Activated naive CD4-positive, alpha-beta T cell treated with anti-CD3 and anti-CD28 coated beads, Interleukin-2, amount 50 U/mL, for 24 hours (primary cell): ENCODE results near the gene LCTL.

Experiments
- H3K27ac Mint-ChIP-seq: one replicate; pipeline ENCODE4 v1.8.0; 2021; ENCODE audit warnings: mild to moderate bottlenecking, mixed read lengths
- H3K27me3 Mint-ChIP-seq: one replicate; pipeline ENCODE4 v1.8.0; 2021; ENCODE audit warnings: mixed read lengths
- H3K36me3 Mint-ChIP-seq: one replicate; pipeline ENCODE4 v1.8.0; 2021; ENCODE audit warnings: mixed read lengths
- H3K4me1 Mint-ChIP-seq: one replicate; pipeline ENCODE4 v1.8.0; 2021; ENCODE audit warnings: mixed read lengths
- H3K4me3 Mint-ChIP-seq: one replicate; pipeline ENCODE4 v1.8.0; 2021; ENCODE audit warnings: mild to moderate bottlenecking, mixed read lengths
- H3K9me3 Mint-ChIP-seq: one replicate; pipeline ENCODE4 v1.8.0; 2021; ENCODE audit warnings: mixed read lengths

Gene LCTL

GRCh38 chr15:66580643-66581042 is 14.8 kb upstream of the LCTL start:
- no peaks in the 10 kb centered on the region for H3K4me1 Mint-ChIP-seq
- H3K27me3 Mint-ChIP-seq, result no peaks in the 10 kb centered on the region
- no peaks in the 10 kb centered on the region for H3K9me3 Mint-ChIP-seq
- H3K4me3 Mint-ChIP-seq, result no peak overlapping the region
- H3K27ac Mint-ChIP-seq, result no peak overlapping the region
- H3K36me3 Mint-ChIP-seq, result no peaks in the 10 kb centered on the region

DNA sequence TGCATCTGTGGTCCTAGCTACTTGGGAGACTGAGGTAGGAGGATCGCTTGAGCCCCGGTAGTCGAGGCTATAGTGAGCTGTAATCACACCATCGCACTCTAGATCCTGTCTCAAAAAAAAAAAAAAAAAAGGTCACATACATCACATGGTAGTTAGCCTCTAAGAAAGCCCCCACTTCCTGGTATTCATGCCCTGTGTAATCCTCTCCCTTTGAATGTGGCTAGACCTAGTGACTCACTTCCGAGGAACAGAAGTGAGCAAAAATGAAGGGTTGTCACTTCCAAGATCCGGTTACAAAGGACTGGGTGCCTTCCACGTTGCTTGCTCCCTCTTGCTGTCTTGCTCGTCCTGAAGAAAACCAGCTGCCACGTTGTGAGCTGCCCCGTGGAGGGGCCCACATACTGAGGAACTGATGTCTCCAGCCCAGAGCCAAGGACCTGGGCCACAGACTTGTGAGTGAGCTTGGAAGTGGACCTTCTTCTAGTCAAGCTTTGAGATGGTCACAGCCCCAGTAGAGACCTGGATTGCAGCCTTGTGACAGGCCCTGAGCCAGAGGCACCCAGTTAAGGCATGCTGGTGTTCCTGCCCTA is 12.6 kb upstream of the LCTL start:
- Mint-ChIP-seq H3K27me3 (no peaks in the 10 kb centered on the region), H3K9me3 (no peaks in the 10 kb centered on the region), H3K4me1 (no peaks in the 10 kb centered on the region), H3K4me3 (no peak overlapping the region), H3K36me3 (no peaks in the 10 kb centered on the region), H3K27ac (no peak overlapping the region)

- Mint-ChIP-seq H3K9me3 (no peaks in the 10 kb centered on the region), H3K27ac (no peak overlapping the region), H3K4me1 (no peaks in the 10 kb centered on the region), H3K36me3 (no peaks in the 10 kb centered on the region), H3K27me3 (no peaks in the 10 kb centered on the region), H3K4me3 (no peak overlapping the region)
Observed at GRCh38 chr15:66574596-66574950, 8.8 kb upstream of the LCTL start.

GRCh38 chr15:66573719-66574595 is 8.2 kb upstream of the LCTL start:
- no peaks in the 10 kb centered on the region for H3K4me1 Mint-ChIP-seq
- no peaks in the 10 kb centered on the region for H3K36me3 Mint-ChIP-seq
- H3K4me3 Mint-ChIP-seq, result no peak overlapping the region
- no peak overlapping the region for H3K27ac Mint-ChIP-seq
- H3K9me3 Mint-ChIP-seq, result no peaks in the 10 kb centered on the region
- no peaks in the 10 kb centered on the region for H3K27me3 Mint-ChIP-seq

DNA sequence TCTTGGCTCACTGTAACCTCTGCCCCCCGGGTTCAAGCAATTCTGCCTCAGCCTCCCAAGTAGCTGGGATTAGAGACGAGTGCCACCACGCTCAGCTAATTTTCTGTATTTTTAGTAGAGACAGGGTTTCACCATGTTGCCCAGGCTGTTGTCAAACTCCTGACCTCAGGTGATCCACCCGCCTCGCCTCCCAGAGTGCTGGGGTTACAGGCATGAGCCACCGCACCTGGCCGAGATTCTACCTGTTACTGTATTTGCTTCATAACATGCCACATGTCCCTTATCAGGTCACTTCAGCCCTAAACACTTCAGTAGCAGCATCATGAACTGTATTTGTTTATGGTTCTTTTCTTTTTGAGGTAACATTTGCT is 7.5 kb upstream of the LCTL start:
- no peaks in the 10 kb centered on the region for H3K36me3 Mint-ChIP-seq
- H3K4me3 Mint-ChIP-seq, result no peak overlapping the region
- no peaks in the 10 kb centered on the region for H3K27me3 Mint-ChIP-seq
- H3K4me1 Mint-ChIP-seq, result no peaks in the 10 kb centered on the region
- H3K27ac Mint-ChIP-seq, result no peak overlapping the region
- H3K9me3 Mint-ChIP-seq, result no peaks in the 10 kb centered on the region

GRCh38 chr15:66572146-66572545 is 6.3 kb upstream of the LCTL start:
- Mint-ChIP-seq H3K27ac (no peak overlapping the region), H3K4me1 (peaks cover 1% of the 10 kb centered on the region), H3K4me3 (no peak overlapping the region), H3K36me3 (no peaks in the 10 kb centered on the region), H3K9me3 (no peaks in the 10 kb centered on the region), H3K27me3 (no peaks in the 10 kb centered on the region)

GRCh38 chr15:66570842-66571478 is 5.2 kb upstream of the LCTL start:
- Mint-ChIP-seq H3K4me3 (no peak overlapping the region), H3K4me1 (peaks cover 5% of the 10 kb centered on the region), H3K36me3 (no peaks in the 10 kb centered on the region), H3K9me3 (no peaks in the 10 kb centered on the region), H3K27me3 (no peaks in the 10 kb centered on the region), H3K27ac (no peak overlapping the region)

- H3K4me1 Mint-ChIP-seq, result peaks cover 5% of the 10 kb centered on the region
- H3K9me3 Mint-ChIP-seq, result no peaks in the 10 kb centered on the region
- no peak overlapping the region for H3K4me3 Mint-ChIP-seq
- H3K36me3 Mint-ChIP-seq, result no peaks in the 10 kb centered on the region
- H3K27me3 Mint-ChIP-seq, result no peaks in the 10 kb centered on the region
- H3K27ac Mint-ChIP-seq, result no peak overlapping the region
Observed at GRCh38 chr15:66570327-66570726, 4.5 kb upstream of the LCTL start.

DNA sequence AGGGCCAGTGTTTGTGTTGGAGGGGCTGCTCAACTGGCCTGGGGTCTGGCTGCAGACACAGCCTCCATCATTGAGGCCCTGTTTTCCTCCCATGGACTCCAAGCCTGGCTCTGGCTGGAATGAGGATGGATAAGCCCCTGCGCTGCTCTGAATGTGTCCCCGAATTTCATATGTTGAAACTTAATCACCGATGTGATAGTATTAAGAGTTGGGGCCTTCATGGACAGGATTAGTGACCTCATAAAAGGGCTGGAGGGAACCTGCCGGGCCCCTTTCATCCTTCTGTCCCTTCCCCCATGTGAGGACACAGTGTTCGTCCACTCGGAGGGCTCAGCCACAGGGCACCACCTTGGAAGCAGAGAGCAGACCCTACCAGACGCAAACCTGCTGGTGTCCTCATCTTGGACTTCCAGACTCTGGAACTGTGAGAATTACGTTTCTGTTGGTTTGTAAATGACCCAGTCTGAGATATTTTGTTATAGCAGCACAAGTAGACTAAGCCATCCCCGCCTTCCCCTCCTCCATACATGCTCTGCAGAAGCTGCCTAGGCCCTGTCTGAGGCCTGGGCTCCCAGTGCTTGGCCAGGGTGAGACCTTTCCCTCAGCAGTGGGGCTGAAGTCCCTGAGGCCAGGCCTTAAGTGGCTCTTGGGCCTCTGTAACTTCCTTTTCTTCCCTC is 3.8 kb upstream of the LCTL start:
- H3K4me3 Mint-ChIP-seq, result no peak overlapping the region
- H3K9me3 Mint-ChIP-seq, result no peaks in the 10 kb centered on the region
- H3K27ac Mint-ChIP-seq, result no peak overlapping the region
- H3K36me3 Mint-ChIP-seq, result no peaks in the 10 kb centered on the region
- H3K4me1 Mint-ChIP-seq, result peaks cover 5% of the 10 kb centered on the region
- no peaks in the 10 kb centered on the region for H3K27me3 Mint-ChIP-seq

DNA sequence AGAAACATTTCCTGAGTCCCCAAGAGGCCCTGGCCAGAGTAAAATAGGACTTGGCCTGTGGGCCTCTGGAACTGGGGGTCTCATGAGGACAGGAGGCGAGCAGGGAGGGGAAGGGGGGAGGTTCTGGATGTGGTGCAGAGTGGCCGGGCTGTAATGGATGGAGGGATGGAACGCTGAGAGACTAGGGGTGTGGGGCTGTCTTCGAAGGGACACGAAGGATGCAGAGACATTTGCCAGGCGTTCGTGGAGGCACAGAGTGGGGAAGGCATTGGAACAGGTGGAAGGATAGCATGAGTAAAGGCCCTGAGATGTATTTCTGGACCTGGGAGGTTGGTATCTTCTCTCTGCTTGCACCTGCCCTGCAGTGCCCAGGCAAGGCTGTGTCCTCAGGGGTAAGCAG is 2.1 kb upstream of the LCTL start:
- no peak overlapping the region for H3K4me3 Mint-ChIP-seq
- no peaks in the 10 kb centered on the region for H3K9me3 Mint-ChIP-seq
- peaks cover 5% of the 10 kb centered on the region for H3K4me1 Mint-ChIP-seq
- H3K27me3 Mint-ChIP-seq, result no peaks in the 10 kb centered on the region
- H3K27ac Mint-ChIP-seq, result no peak overlapping the region
- H3K36me3 Mint-ChIP-seq, result no peaks in the 10 kb centered on the region

GRCh38 chr15:66566963-66567531 is 1.2 kb upstream of the LCTL start:
- Mint-ChIP-seq H3K4me3 (no peak overlapping the region), H3K36me3 (no peaks in the 10 kb centered on the region), H3K9me3 (no peaks in the 10 kb centered on the region), H3K4me1 (peaks cover 5% of the 10 kb centered on the region), H3K27ac (no peak overlapping the region), H3K27me3 (no peaks in the 10 kb centered on the region)

GRCh38 chr15:66565141-66565641 is 607 bp downstream of the LCTL start:
- peaks cover 5% of the 10 kb centered on the region for H3K4me1 Mint-ChIP-seq
- H3K4me3 Mint-ChIP-seq, result no peak overlapping the region
- H3K9me3 Mint-ChIP-seq, result no peaks in the 10 kb centered on the region
- no peaks in the 10 kb centered on the region for H3K27me3 Mint-ChIP-seq
- no peaks in the 10 kb centered on the region for H3K36me3 Mint-ChIP-seq
- no peak overlapping the region for H3K27ac Mint-ChIP-seq

- peaks cover 5% of the 10 kb centered on the region for H3K4me1 Mint-ChIP-seq
- no peaks in the 10 kb centered on the region for H3K9me3 Mint-ChIP-seq
- no peaks in the 10 kb centered on the region for H3K36me3 Mint-ChIP-seq
- H3K27ac Mint-ChIP-seq, result no peak overlapping the region
- no peaks in the 10 kb centered on the region for H3K27me3 Mint-ChIP-seq
- no peak overlapping the region for H3K4me3 Mint-ChIP-seq
Observed at GRCh38 chr15:66564136-66565041, 1.4 kb downstream of the LCTL start.

DNA sequence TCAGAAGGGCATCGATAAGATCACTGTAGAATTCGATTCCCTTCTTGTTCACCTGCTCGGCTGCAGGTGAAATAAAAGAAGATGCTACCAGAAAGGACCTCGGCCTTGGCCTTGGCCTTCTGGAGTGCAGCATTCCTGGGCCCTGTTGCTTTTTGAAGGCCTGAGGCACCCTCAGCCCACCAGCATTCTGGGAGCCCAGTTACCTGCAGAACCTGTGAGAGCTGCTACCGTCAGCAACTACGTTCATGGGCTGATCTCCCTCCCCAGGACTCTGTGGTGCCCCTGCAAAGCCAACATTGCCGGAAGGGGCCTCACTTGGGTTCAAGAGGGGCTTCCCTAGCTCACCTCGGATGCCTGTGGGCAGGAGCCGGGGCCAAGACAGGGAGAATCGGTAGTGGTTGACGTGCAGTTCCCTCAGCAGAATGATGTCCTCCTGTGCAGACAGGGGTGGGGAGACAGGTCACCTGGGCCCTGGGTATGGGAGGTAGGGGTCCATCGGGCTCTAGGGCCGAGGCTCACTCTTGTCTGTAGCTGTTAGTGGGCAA is 2.2 kb downstream of the LCTL start:
- Mint-ChIP-seq H3K36me3 (no peaks in the 10 kb centered on the region), H3K27me3 (no peaks in the 10 kb centered on the region), H3K9me3 (no peaks in the 10 kb centered on the region), H3K4me3 (no peak overlapping the region), H3K4me1 (peaks cover 5% of the 10 kb centered on the region), H3K27ac (no peak overlapping the region)
